ENCODE measurements around the gene GMEB2.
A peak's percentile ranks its signal among the peaks of the same experiment; 100 is the strongest.
"Not testable (repeated sequence)": the region's sequence is repeated elsewhere in the genome, so short reads cannot be mapped to it uniquely, and the experiment has no call there.

The GMEB2 gene

GRCh38 chr20:63587256-63587655 lies 39.6 kb downstream of the GMEB2 start:
- DNase-seq, result no peak

- DNase-seq, result no peak
Measured at GRCh38 chr20:63586797-63587196, 40.1 kb downstream of the GMEB2 start.

- DNase-seq, result no peak
Measured at GRCh38 chr20:63585616-63586565, 41.0 kb downstream of the GMEB2 start.

- no peak for DNase-seq
Measured at GRCh38 chr20:63582382-63583063, 44.4 kb downstream of the GMEB2 start.

- peak; percentile 52 for DNase-seq
Measured at GRCh38 chr20:63580796-63581461, 46.0 kb downstream of the GMEB2 start.

- no peak for DNase-seq
Measured at GRCh38 chr20:63579017-63579694, 47.7 kb downstream of the GMEB2 start.

GRCh38 chr20:63578224-63579016 lies 48.5 kb downstream of the GMEB2 start:
- DNase-seq, result no peak

- no peak for DNase-seq
Measured at GRCh38 chr20:63577317-63577894, 49.5 kb downstream of the GMEB2 start.

- DNase-seq, result no peak
Measured at GRCh38 chr20:63576311-63576710, 50.6 kb downstream of the GMEB2 start.

- DNase-seq, result peak; percentile 7
Measured at GRCh38 chr20:63574829-63575743, 51.8 kb downstream of the GMEB2 start.

GRCh38 chr20:63574156-63574828 lies 52.6 kb downstream of the GMEB2 start, which contains the start of gene HELZ2:
Gene HELZ2, minus strand, starts transcription at chr20:63574239. Its CDS starts 1,854 bp downstream, at chr20:63572385.
- DNase-seq, result peak; percentile 65

- DNase-seq, result no peak
Measured at GRCh38 chr20:63573647-63574131, 53.2 kb downstream of the GMEB2 start.

- DNase-seq, result no peak
Measured at GRCh38 chr20:63572788-63573646, 53.9 kb downstream of the GMEB2 start.

- no peak for DNase-seq
Measured at GRCh38 chr20:63572071-63572787, 54.7 kb downstream of the GMEB2 start.

GRCh38 chr20:63571087-63571478 lies 55.8 kb downstream of the GMEB2 start:
- not testable (repeated sequence) for DNase-seq

- no peak for DNase-seq
Measured at GRCh38 chr20:63570281-63571086, 56.4 kb downstream of the GMEB2 start.
